ENCODE results near the gene SYNPO.

SYNPO gene

GRCh38 chr5:150626853-150627276 is 13.6 kb upstream of the SYNPO start:
- in situ Hi-C loops (cut with HindIII; ENCODE audit: low sequenced_read_pairs), result no loop called here
- no peak overlapping the region for H3K4me3 ChIP-seq (ENCODE audit: low read depth, low read length)
- no peak for TF ChIP-seq CTCF (IDR thresholded peaks at IDR 0.05; ENCODE audit: low read depth, low read length)
- no peak for DNase-seq (ENCODE audit: low read depth, low spot score)

- TF ChIP-seq CTCF (IDR thresholded peaks at IDR 0.05; ENCODE audit: low read depth, low read length), result no peak
- in situ Hi-C loops (cut with HindIII; ENCODE audit: low sequenced_read_pairs), result no loop called here
- H3K4me3 ChIP-seq (ENCODE audit: low read depth, low read length), result no peak overlapping the region
- peak; percentile 64 for DNase-seq (ENCODE audit: low read depth, low spot score)
These were observed 12.5 kb upstream of the SYNPO start for GRCh38 chr5:150627731-150628545.

GRCh38 chr5:150628936-150629485 is 11.4 kb upstream of the SYNPO start:
- in situ Hi-C loops (cut with HindIII; ENCODE audit: low sequenced_read_pairs), result no loop called here

GRCh38 chr5:150630016-150630415 is 10.4 kb upstream of the SYNPO start:
- no peak overlapping the region for H3K4me3 ChIP-seq (ENCODE audit: low read depth, low read length)
- DNase-seq (ENCODE audit: low read depth, low spot score), result no peak
- no peak for TF ChIP-seq CTCF (IDR thresholded peaks at IDR 0.05; ENCODE audit: low read depth, low read length)
- in situ Hi-C loops (cut with HindIII; ENCODE audit: low sequenced_read_pairs), result no loop called here

More at GRCh38 chr5:150628936-150629485, 11.4 kb upstream of the SYNPO start:
- no peak overlapping the region for H3K4me3 ChIP-seq (ENCODE audit: low read depth, low read length)
- TF ChIP-seq CTCF (IDR thresholded peaks at IDR 0.05; ENCODE audit: low read depth, low read length), result no peak
- no peak for DNase-seq (ENCODE audit: low read depth, low spot score)

GRCh38 chr5:150630461-150631325 is 9.8 kb upstream of the SYNPO start:
- TF ChIP-seq CTCF (IDR thresholded peaks at IDR 0.05; ENCODE audit: low read depth, low read length), result no peak
- no peak for DNase-seq (ENCODE audit: low read depth, low spot score)
- in situ Hi-C loops (cut with HindIII; ENCODE audit: low sequenced_read_pairs), result no loop called here
- no peak overlapping the region for H3K4me3 ChIP-seq (ENCODE audit: low read depth, low read length)

- no peak for TF ChIP-seq CTCF (IDR thresholded peaks at IDR 0.05; ENCODE audit: low read depth, low read length)
- in situ Hi-C loops (cut with HindIII; ENCODE audit: low sequenced_read_pairs), result no loop called here
- no peak overlapping the region for H3K4me3 ChIP-seq (ENCODE audit: low read depth, low read length)
- no peak for DNase-seq (ENCODE audit: low read depth, low spot score)
These were observed 9.1 kb upstream of the SYNPO start for GRCh38 chr5:150631326-150631701.

Data from astrocyte of the spinal cord (primary cell).